ENCODE data around the gene ANKDD1B.
"Not testable (repeated sequence)": the region's sequence is repeated elsewhere in the genome, so short reads cannot be mapped to it uniquely, and the experiment has no call there.

Gene ANKDD1B

DNA sequence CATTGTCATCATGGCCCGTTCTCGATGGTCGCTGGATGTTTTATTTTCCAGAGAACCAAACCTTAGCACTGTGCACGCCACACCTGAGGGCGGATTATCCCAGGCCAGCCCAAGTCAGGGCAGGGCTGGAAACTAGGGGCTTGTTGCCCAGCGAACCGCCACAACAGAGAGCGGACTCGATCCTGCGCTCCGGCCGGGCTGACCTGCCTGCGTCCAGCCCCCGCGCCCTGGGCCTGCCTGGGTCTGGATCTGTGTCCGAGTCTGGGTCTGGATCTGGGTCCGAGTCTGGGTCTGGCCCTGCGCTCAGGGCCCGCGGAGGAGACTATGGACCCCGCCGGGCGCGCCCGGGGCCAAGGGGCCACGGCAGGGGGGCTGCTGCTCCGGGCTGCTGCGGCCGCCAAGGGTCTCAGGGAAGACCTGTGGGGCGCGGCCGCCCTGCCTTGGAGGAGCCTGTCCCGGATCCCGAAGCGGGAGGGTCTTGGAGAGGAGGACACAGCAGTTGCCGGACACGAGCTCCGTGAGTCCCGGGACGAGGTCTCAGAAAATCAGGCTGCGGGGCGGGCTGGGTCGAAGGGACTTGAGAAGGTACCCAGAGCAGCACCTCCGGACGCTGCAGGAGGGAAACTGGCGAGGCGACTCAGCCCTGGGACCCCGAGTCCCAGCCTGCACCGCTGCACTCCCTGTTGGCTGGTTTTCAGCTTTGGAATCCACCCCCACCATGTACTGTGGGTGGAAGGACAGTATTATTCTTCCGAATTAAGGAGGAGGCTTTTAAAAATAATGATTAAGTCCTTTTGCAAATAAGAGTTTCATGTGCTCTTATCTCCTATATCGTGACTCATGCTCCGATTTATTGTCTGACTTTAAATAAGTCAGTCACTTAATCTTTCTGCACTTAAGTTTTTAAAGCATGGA lies at the start of gene ANKDD1B:
Gene ANKDD1B (plus strand): TSS at position 143 of the 915 bp plus-strand sequence. CDS start 182 bp downstream, at position 325.
- in situ Hi-C loops (cut with HindIII; ENCODE audit: low sequenced_read_pairs): no loop called here

GRCh38 chr5:75565991-75566709 lies 45.1 kb upstream of the ANKDD1B start:
- in situ Hi-C loops (cut with HindIII; ENCODE audit: low sequenced_read_pairs): not testable (repeated sequence)

DNA sequence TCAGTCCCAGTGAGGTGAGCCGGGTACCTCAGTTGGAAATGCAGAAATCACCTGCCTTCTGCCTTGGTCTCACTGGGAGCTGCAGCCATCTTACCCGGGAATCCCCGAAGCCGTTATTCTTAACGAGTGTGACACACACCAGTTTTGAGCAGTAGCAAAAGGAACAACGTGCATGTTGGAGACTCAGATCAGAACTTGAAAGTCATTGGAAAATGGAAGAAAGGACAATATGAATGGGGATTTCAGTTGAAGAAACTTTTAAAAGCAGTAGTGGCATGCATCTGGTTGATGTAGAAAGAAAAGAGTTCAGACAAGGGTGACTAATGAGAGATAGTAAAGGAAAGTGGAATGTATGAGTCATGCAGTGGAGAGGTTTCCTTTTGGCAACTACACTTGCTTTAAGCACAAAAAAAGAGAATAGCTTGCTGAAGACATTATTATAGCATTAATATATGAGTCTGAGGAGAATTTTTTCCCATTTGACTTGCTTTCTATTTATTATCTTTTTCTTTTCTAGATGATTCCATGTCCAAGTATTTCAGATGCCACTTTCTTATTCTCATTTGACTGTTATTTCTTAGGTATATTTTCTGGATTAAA lies 44.4 kb upstream of the ANKDD1B start:
- in situ Hi-C loops (cut with HindIII; ENCODE audit: low sequenced_read_pairs): no loop called here

- in situ Hi-C loops (cut with HindIII; ENCODE audit: low sequenced_read_pairs): no loop called here
Observed at GRCh38 chr5:75567710-75568109, 43.5 kb upstream of the ANKDD1B start.

GRCh38 chr5:75568202-75568601 lies 43.1 kb upstream of the ANKDD1B start:
- in situ Hi-C loops (cut with HindIII; ENCODE audit: low sequenced_read_pairs): no loop called here

DNA sequence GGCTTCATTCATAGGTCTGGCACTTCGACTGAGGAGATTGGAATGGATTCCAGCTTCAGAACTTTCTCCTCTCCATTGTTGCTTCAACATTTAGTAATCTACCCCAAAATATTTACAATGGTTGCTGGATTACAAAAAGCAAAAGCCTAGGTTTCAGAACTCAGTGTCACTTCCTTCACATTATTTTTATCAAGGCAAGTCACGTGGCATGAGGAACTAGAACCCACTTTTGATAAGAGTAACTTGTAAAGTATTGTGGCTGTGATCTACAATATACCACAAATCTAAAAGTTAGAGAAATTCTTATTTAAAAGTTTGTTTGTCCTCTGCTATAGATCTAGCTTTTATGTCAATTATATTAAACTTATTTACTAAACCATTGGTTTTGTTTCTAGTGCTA lies 39.7 kb upstream of the ANKDD1B start:
- in situ Hi-C loops (cut with HindIII; ENCODE audit: low sequenced_read_pairs): no loop called here

DNA sequence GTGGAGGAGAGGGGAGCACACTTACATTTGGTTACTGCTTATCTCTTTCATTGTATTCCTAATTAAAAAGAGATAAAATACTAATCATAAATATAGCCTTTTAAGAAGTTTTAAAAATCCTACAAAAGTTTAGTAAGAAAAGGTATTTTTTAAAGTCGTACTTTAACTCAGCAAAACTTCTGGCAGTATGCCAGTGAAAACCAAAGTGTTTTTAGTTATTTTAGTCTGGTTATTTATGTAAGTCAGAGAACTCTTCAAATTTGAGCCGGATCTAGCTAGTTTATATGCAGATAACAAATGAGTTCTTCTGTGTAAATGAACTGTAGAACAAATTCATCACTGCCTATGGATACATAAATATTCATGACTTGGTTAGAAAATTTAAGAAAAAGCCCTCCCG lies 36.5 kb upstream of the ANKDD1B start:
- in situ Hi-C loops (cut with HindIII; ENCODE audit: low sequenced_read_pairs): no loop called here

DNA sequence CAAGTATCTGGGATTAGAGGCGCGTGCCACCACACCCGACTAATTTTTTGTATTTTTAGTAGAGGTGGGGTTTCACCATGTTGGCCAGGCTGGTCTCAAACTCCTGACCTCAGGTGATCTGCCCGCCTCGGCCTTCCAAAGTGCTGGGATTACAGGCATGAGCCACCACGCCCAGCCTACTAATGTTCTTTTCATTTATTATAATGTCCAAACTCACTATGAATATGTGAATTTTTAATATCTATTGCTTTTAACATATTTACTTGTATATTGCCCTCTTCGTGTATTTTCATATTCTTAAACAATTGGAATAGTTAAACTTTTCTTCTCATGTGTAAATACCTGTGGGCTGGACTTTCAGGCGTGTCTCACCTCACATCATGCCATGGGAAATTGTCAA lies 33.0 kb upstream of the ANKDD1B start:
- in situ Hi-C loops (cut with HindIII; ENCODE audit: low sequenced_read_pairs): not testable (repeated sequence)

DNA sequence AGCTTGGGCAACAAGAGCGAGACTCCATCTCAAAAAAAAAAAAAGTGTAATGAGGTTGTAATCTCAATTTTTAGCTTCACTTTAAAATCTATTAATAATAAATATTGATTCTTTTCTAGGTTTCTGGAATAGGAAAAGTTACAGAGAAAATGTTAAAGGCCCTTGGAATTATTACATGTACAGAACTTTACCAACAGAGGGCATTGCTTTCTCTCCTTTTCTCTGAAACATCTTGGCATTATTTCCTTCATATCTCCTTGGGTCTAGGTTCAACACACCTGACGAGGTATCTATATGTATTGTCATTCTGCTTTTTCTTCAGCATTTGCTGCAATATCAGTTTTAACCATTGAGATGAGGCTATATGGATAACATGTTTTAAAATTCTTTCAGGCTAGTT lies 26.6 kb upstream of the ANKDD1B start:
- in situ Hi-C loops (cut with HindIII; ENCODE audit: low sequenced_read_pairs): no loop called here

GRCh38 chr5:75588666-75589065 lies 22.6 kb upstream of the ANKDD1B start:
- in situ Hi-C loops (cut with HindIII; ENCODE audit: low sequenced_read_pairs): no loop called here

DNA sequence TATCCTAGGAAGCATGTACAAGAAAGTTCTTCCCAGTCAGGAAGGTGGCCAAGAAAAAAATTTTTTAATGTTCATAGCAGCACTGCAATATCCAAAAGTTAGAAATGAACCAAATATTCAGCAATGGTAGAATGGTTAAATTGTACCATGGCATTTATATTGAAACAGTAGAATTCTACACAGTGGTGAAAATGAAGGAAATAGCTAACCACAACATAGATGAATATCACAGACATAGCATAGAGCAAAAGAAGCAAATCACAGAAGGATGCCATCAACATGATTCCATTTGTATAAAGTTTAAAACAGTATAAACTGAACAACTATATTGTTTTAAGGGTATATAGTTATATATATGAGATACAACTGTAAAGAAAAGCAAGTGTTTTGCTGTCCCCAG lies 10.7 kb upstream of the ANKDD1B start:
- in situ Hi-C loops (cut with HindIII; ENCODE audit: low sequenced_read_pairs): no loop called here

DNA sequence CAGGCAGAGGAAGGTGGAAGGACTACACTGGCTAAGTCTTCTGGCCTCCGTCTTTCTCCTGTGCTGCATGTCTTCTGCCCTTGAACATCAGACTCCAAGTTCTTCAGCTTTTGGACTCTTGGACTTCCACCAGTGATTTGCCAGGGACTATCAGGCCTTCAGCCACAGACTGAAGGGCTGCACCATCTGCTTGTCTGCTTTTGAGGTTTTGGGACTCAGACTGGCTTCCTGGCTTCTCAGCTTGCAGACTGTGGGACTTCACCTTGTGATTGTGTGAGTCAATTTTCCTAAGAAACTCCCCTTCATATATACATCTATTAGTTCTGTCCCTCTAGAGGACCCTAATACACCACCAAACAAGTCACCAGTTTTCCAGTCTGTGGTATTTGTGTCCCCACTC lies 9.7 kb upstream of the ANKDD1B start:
- in situ Hi-C loops (cut with HindIII; ENCODE audit: low sequenced_read_pairs): no loop called here

DNA sequence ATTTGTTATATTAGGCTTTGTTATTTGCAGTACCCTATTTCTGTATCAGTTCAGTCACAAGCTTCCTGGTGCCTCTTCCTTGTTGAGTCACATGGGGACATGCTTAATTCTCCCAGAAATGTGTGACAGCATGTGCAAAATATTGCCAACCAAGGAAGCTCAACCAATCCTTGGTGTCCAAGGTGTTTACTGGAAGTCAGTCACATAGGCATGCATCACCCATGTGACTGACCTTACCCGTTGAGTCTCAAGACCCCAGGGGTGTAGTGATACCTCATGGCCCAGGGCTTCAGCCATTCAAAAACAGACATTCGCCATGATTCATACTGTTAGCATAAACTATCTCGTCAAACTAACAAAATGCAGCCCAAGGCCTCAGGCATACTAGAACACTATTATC lies 9.3 kb upstream of the ANKDD1B start:
- in situ Hi-C loops (cut with HindIII; ENCODE audit: low sequenced_read_pairs): no loop called here

GRCh38 chr5:75603371-75603770 lies 7.9 kb upstream of the ANKDD1B start:
- in situ Hi-C loops (cut with HindIII; ENCODE audit: low sequenced_read_pairs): no loop called here

- in situ Hi-C loops (cut with HindIII; ENCODE audit: low sequenced_read_pairs): no loop called here
Observed at GRCh38 chr5:75603821-75604220, 7.4 kb upstream of the ANKDD1B start.

DNA sequence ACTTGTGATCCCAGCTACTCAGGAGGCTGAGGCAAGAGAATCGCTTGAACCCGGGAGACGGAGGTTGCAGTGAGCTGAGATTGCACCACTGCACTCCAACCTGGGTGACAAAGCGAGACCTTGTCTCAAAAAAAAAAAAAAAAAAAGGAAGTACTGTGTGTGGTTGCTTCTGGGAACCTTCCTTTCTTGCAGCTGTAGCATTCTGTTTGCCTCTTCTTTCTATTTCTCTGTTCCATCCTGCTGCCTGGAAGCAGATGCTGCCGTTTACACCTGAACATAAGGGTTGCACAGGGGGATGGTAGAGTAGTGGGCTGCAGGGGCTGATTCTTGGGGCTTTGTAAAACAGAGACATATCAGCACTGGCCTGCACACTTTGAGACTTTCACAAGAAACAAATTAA lies 3.9 kb upstream of the ANKDD1B start:
- in situ Hi-C loops (cut with HindIII; ENCODE audit: low sequenced_read_pairs): not testable (repeated sequence)

GRCh38 chr5:75608870-75609269 lies 2.4 kb upstream of the ANKDD1B start:
- in situ Hi-C loops (cut with HindIII; ENCODE audit: low sequenced_read_pairs): no loop called here

- in situ Hi-C loops (cut with HindIII; ENCODE audit: low sequenced_read_pairs): no loop called here
Observed at GRCh38 chr5:75610201-75610600, 1.1 kb upstream of the ANKDD1B start.

DNA sequence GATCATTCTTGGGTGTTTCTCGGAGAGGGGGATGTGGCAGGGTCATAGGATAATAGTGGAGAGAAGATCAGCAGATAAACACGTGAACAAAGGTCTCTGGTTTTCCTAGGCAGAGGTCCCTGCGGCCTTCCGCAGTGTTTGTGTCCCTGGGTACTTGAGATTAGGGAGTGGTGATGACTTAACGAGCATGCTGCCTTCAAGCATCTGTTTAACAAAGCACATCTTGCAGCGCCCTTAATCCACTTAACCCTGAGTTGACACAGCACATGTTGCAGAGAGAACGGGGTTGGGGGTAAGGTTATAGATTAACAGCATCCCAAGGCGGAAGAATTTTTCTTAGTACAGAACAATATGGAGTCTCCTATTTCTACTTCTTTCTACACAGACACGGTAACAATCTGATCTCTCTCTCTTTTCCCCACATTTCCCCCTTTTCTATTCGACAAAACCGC lies 368 bp upstream of the ANKDD1B start:
- in situ Hi-C loops (cut with HindIII; ENCODE audit: low sequenced_read_pairs): not testable (repeated sequence)

GRCh38 chr5:75612226-75612569 lies 945 bp downstream of the ANKDD1B start:
- in situ Hi-C loops (cut with HindIII; ENCODE audit: low sequenced_read_pairs): no loop called here

DNA sequence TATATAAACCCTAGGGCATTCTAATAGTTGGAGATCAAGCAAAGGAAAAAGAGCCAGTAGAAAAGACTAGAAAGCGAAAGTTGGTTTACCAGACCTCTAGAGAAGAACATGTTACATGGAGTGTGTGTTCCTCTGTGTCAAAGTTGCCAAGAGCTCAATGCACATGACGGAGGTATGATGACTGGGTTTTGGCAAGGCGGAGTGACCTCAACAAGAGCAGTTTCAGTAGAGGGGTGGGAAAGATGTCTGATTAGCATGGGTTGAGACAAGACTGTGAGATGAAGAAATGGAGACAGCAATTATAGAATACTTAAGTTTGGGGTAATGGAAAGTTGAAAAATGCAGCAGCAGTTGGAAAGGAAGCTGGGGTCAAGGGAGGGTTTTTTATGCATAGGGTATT lies 1.6 kb downstream of the ANKDD1B start:
- in situ Hi-C loops (cut with HindIII; ENCODE audit: low sequenced_read_pairs): no loop called here

- in situ Hi-C loops (cut with HindIII; ENCODE audit: low sequenced_read_pairs): no loop called here
Observed at GRCh38 chr5:75614176-75614575, 2.9 kb downstream of the ANKDD1B start.
